ENCODE results near the gene KATNBL1.
A peak's percentile ranks its signal among the peaks of the same experiment; 100 is the strongest.

KATNBL1 gene

DNA sequence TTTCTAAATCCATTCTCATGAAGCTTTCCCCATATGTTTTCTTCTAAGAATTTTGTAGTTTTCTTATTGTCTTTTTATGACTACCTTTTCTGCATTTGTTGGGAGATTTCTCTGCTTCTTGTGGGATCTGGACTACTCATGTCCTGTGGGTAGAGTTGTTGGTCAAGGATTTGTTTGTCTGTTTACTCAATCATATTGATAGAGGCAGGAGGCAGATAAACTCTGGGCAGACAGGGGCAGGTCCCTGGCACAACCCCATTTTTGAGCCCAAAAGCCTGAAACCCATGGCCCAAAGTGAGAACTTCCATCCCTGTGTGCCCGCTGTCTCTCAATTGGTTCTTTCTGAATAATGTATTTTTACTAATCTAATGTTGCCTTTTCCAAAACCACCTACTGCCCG, 95.7 kb downstream of the KATNBL1 start:
- DNase-seq, result no peak

DNA sequence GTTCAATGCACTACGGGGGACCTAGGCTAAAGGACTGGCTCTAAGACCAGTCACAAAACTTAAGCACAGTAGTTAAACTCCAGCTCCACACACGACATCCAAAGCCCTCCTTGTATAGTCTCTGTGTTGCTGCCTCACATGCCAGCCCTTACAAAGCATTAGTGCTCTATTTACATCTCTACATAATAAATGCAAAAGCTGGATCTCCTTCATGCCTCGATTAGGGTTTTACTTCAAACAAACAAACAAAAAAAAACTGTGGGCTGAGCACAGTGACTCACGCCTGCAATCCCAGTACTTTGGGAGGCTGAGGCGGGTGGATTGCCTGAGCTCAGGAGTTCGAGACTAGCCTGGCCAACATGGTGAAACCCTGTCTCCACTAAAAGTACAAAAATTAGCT, 98.4 kb downstream of the KATNBL1 start:
- DNase-seq, result no peak

GRCh38 chr15:34109797-34110663, 99.9 kb downstream of the KATNBL1 start:
- DNase-seq, result no peak

GRCh38 chr15:34107315-34107714, 102.6 kb downstream of the KATNBL1 start:
- DNase-seq, result no peak

DNA sequence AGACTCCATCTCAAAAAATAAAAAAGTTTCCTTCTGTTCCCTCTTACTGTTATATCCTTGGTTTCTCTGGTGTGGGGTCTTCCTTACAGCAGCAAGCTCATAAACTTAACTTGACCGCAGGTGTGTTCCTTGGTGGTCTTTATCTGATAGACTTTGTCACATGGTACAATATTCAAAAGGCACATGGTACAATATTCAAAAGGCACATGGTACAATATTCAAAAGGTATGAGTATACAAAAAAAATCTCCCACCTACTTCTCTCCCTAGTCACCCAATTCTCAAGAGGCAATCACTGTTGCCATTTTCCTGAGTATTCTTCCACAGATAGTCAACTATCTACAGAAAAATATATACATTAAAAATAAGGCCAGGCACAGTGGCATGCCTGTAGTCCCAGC, 103.5 kb downstream of the KATNBL1 start:
- no peak for DNase-seq

DNA sequence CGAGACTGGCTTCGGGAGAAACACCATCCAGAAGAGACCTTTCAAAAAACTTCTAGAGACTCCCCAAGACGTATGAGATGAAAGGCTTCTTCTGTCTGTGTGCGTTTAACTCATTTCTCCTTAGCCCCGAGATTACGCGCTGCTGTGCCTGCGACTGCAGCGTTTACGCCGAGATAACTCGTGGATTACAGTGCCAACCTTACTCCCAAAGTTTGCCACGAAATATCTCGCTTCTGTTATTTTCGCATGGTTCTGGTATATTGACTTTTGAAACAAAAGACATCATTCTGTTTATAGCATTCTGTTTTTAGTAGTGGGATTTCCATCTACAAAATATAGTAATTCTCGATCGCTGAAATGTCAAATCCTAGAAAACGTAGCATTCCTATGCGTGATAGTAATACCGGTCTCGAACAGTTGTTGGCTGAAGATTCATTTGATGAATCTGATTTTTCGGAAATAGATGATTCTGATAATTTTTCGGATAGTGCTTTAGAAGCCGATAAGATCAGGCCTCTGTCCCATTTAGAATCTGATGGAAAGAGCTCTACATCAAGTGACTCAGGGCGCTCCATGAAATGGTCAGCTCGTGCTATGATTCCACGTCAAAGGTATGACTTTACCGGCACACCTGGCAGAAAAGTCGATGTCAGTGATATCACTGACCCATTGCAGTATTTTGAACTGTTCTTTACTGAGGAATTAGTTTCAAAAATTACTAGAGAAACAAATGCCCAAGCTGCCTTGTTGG, 107.5 kb downstream of the KATNBL1 start:
- no peak for DNase-seq

DNA sequence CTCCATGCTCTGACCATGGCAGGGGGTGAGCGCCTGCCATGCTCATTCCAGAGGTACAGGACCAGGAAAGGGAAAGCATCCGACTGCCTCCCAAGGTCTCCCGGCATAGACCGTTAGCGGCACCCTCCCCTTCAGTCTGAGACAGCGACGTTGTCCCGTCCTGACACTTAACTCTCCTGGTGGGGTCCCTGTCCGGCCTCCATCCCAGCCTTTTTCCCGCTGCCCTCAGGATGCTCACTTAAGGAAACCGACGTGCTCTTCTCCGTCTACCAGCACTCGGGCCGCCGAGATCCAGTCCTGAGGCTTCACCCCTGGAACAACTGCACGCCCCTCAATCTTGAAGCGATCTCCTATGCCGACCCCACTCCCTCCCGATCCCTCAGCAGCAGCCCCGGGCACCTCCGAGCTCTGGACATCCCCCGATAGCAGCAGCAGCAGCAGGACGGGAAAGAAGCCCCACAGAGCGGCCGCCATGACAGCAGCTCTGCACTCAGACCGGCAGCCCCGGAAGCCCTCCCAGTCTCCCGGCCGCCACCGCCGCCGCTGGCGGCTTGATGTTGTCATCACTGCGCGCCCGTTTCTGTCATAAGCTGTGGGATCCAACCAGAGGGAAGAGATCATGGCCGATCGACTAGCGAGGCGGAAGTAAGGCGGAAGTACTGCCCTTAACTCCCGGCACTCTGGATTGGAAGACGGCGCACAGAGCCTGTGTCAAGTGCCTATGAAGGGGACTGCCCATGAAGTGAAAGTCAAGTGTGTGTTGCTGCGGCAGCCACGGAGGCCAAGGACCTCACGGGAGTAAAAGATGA, 108.3 kb downstream of the KATNBL1 start, which contains the start of the genes EMC7 and PGBD4:
Gene EMC7, minus strand, starts transcription at position 497 of the 809 bp plus-strand sequence. Its CDS starts 23 bp downstream, at position 474.
Gene PGBD4, plus strand, starts transcription at position 718 of the 809 bp plus-strand sequence. CDS start 449 bp downstream, outside the sequence.
- DNase-seq, result peak; percentile 98

DNA sequence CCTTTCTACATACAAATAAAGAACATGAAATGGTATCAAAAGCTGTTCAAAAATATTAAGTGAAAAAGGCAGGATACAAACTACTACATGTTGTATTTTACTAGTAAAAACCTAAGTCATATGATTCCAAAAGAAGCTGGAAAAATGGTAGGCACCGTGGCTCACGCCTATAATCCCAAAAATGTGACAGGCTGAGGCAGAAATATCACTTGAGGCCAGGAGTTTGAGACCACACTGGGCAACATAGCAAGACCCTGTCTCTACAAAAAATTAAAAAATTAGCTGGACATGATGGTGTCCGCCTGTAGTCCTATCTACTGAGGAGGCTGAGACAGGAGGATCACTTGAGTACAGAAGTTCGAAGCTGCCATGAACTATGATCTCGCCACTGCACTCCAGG, 110.0 kb downstream of the KATNBL1 start:
- no peak for DNase-seq

Measured in GDM1 (cell line).